ENCODE measurements around the gene S1PR4.

Gene S1PR4

GRCh38 chr19:3224346-3225168 lies 46.0 kb downstream of the S1PR4 start, which contains the start of gene CELF5:
TSS of gene CELF5 (plus strand) at chr19:3224661. CDS start at chr19:3224740, 79 bp downstream.
- DNase-seq (ENCODE audit: low read depth), result no peak

- no peak for DNase-seq (ENCODE audit: low read depth)
These were observed 46.6 kb downstream of the S1PR4 start for GRCh38 chr19:3225169-3225485.

GRCh38 chr19:3225677-3226093 lies 47.1 kb downstream of the S1PR4 start:
- no peak for DNase-seq (ENCODE audit: low read depth)

GRCh38 chr19:3227054-3227626 lies 48.6 kb downstream of the S1PR4 start:
- no peak for DNase-seq (ENCODE audit: low read depth)

- DNase-seq (ENCODE audit: low read depth), result no peak
These were observed 50.8 kb downstream of the S1PR4 start for GRCh38 chr19:3229346-3229743.

Measured in HS-27A (cell line).